Measurements from ENCODE around the gene GJB5.

GRCh38 chr1:34711485-34711884, 43.4 kb upstream of the GJB5 start:
- TF ChIP-seq, protein P1, sequence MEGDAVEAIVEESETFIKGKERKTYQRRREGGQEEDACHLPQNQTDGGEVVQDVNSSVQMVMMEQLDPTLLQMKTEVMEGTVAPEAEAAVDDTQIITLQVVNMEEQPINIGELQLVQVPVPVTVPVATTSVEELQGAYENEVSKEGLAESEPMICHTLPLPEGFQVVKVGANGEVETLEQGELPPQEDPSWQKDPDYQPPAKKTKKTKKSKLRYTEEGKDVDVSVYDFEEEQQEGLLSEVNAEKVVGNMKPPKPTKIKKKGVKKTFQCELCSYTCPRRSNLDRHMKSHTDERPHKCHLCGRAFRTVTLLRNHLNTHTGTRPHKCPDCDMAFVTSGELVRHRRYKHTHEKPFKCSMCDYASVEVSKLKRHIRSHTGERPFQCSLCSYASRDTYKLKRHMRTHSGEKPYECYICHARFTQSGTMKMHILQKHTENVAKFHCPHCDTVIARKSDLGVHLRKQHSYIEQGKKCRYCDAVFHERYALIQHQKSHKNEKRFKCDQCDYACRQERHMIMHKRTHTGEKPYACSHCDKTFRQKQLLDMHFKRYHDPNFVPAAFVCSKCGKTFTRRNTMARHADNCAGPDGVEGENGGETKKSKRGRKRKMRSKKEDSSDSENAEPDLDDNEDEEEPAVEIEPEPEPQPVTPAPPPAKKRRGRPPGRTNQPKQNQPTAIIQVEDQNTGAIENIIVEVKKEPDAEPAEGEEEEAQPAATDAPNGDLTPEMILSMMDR (IDR thresholded peaks at IDR 0.05), result no peak
- TF ChIP-seq POLR2A (IDR thresholded peaks at IDR 0.05), result no peak
- no peak for TF ChIP-seq POLR2AphosphoS5 (IDR thresholded peaks at IDR 0.05)
- no peak for TF ChIP-seq EP300 (IDR thresholded peaks at IDR 0.05)
